Measurements from ENCODE around the gene MSMO1.
"Not testable (repeated sequence)": the region's sequence is repeated elsewhere in the genome, so short reads cannot be mapped to it uniquely, and the experiment has no call there.

MSMO1 gene

GRCh38 chr4:165324236-165324917, 3.1 kb upstream of the MSMO1 start:
- DNase-seq (ENCODE audit: low read depth in 2 of 2) = no peak

- no peak for DNase-seq (ENCODE audit: low read depth in 2 of 2)
Measured at GRCh38 chr4:165324918-165325304, 2.6 kb upstream of the MSMO1 start.

GRCh38 chr4:165325732-165326512, 1.5 kb upstream of the MSMO1 start:
- no peak for DNase-seq (ENCODE audit: low read depth in 2 of 2)

GRCh38 chr4:165326831-165327210, 648 bp upstream of the MSMO1 start:
- DNase-seq (ENCODE audit: low read depth in 2 of 2) = no peak

GRCh38 chr4:165328101-165328425, 594 bp downstream of the MSMO1 start:
- no peak for DNase-seq (ENCODE audit: low read depth in 2 of 2)

- DNase-seq (ENCODE audit: low read depth in 2 of 2) = no peak
Measured at GRCh38 chr4:165328708-165329107, 1.2 kb downstream of the MSMO1 start.

- no peak for DNase-seq (ENCODE audit: low read depth in 2 of 2)
Measured at GRCh38 chr4:165330071-165330470, 2.6 kb downstream of the MSMO1 start.

- no peak for DNase-seq (ENCODE audit: low read depth in 2 of 2)
Measured at GRCh38 chr4:165330666-165331065, 3.2 kb downstream of the MSMO1 start.

GRCh38 chr4:165331359-165331758, 3.9 kb downstream of the MSMO1 start:
- no peak for DNase-seq (ENCODE audit: low read depth in 2 of 2)

- DNase-seq (ENCODE audit: low read depth in 2 of 2) = no peak
Measured at GRCh38 chr4:165331823-165332222, 4.4 kb downstream of the MSMO1 start.

- no peak for DNase-seq (ENCODE audit: low read depth in 2 of 2)
Measured at GRCh38 chr4:165332502-165332901, 5.0 kb downstream of the MSMO1 start.

GRCh38 chr4:165335163-165335703, 7.8 kb downstream of the MSMO1 start:
- DNase-seq (ENCODE audit: low read depth in 2 of 2) = no peak

- no peak for DNase-seq (ENCODE audit: low read depth in 2 of 2)
Measured at GRCh38 chr4:165336743-165337142, 9.3 kb downstream of the MSMO1 start.

- not testable (repeated sequence) for DNase-seq (ENCODE audit: low read depth in 2 of 2)
Measured at GRCh38 chr4:165342340-165342739, 14.9 kb downstream of the MSMO1 start.

GRCh38 chr4:165343353-165344191, 16.1 kb downstream of the MSMO1 start:
- DNase-seq (ENCODE audit: low read depth in 2 of 2) = no peak

GRCh38 chr4:165345666-165346417, 18.4 kb downstream of the MSMO1 start:
- no peak for DNase-seq (ENCODE audit: low read depth in 2 of 2)

- no peak for DNase-seq (ENCODE audit: low read depth in 2 of 2)
Measured at GRCh38 chr4:165347647-165348569, 20.4 kb downstream of the MSMO1 start.

GRCh38 chr4:165351359-165352130, 24.1 kb downstream of the MSMO1 start:
- no peak for DNase-seq (ENCODE audit: low read depth in 2 of 2)

GRCh38 chr4:165355900-165356300, 28.4 kb downstream of the MSMO1 start:
- DNase-seq (ENCODE audit: low read depth in 2 of 2) = no peak

GRCh38 chr4:165359506-165359905, 32.0 kb downstream of the MSMO1 start:
- DNase-seq (ENCODE audit: low read depth in 2 of 2) = no peak
